ENCODE measurements around the gene OR2A14. TPM values are rescaled to one million over a fixed set of nuclear protein-coding genes. Genes with fewer than 3 reads are reported as not detected.

The OR2A14 gene
- total RNA-seq, 1 experiment from 2014 or later: not detected

DNA sequence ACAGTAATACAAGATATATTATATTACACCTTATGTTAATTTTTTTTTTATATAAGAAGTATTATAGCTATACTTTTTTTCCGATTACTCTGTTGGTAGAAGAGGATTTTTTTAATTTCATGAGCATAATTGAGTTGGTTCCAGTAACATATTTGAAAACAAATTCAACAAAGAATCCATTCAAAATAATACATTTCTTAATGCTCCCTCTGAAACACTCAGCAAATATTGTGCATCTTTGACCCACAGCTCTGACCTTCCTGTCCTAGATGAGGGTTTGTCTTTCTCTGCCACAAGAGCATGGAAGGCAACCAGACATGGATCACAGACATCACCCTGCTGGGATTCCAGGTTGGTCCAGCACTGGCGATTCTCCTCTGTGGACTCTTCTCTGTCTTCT is 13.7 kb upstream of the OR2A14 start, which contains the start of gene OR2A2:
TSS of gene OR2A2 (plus strand) at position 301 of the 400 bp plus-strand sequence. CDS start at position 301, 0 bp downstream.
- CTCF ChIA-PET: no interaction called here
- no TSS peak for BruUV-seq (replicated peaks)
- POLR2A ChIA-PET: no interaction called here
- TF ChIP-seq TCF7L2 (IDR thresholded peaks at IDR 0.05; ENCODE audit: low read depth, low read length): no peak
- TF ChIP-seq SIN3A (IDR thresholded peaks at IDR 0.05; ENCODE audit: borderline replicate concordance, insufficient read depth, low read depth, low read length): no peak
- no peak for TF ChIP-seq CTCF (IDR thresholded peaks at IDR 0.05)
- no peak for TF ChIP-seq REST (IDR thresholded peaks at IDR 0.05; ENCODE audit: insufficient read depth in 1 of 2, low read depth in 2 of 2, low read length in 1 of 2)
- no peak for TF ChIP-seq POLR2AphosphoS5 (IDR thresholded peaks at IDR 0.05; ENCODE audit: low read depth, low read length)
- in situ Hi-C loops (cut with HindIII; ENCODE audit: low pct_unique_long_range_greater_than_20kb, low sequenced_read_pairs): no loop called here
- DNase-seq (ENCODE audit: low read depth, low spot score) (no peak), ATAC-seq (no peak)
- H3K36me3 ChIP-seq (ENCODE audit: control insufficient read depth, insufficient read depth, low read length): no peaks in the 10 kb centered on the region
- no peaks in the 10 kb centered on the region for H3K9me3 ChIP-seq (ENCODE audit: control insufficient read depth, insufficient read depth, low read depth, low read length)
- H3K27ac ChIP-seq (ENCODE audit: low read length): no peak within 1 kb of the TSS
- H3K27me3 ChIP-seq (ENCODE audit: control insufficient read depth, insufficient read depth, low read length): no peaks in the 10 kb centered on the region
- H3K4me3 ChIP-seq (ENCODE audit: low read depth in 2 of 2, low read length in 2 of 2): no peak within 1 kb of the TSS
- intact Hi-C loops (cut with micrococcal nuclease; ENCODE audit: unreplicated experiment): no loop called here
- H3K4me1 ChIP-seq (ENCODE audit: control insufficient read depth, insufficient read depth, low read length): no peaks in the 10 kb centered on the region

GRCh38 chr7:144110272-144110671 is 12.7 kb upstream of the OR2A14 start:
- Histone ChIP-seq H3K4me1 (ENCODE audit: control insufficient read depth, insufficient read depth, low read length) (no peaks in the 10 kb centered on the region), H3K27me3 (ENCODE audit: control insufficient read depth, insufficient read depth, low read length) (no peaks in the 10 kb centered on the region), H3K9me3 (ENCODE audit: control insufficient read depth, insufficient read depth, low read depth, low read length) (no peaks in the 10 kb centered on the region), H3K36me3 (ENCODE audit: control insufficient read depth, insufficient read depth, low read length) (no peaks in the 10 kb centered on the region), H3K27ac (ENCODE audit: low read length) (no peak overlapping the region), H3K4me3 (ENCODE audit: low read depth in 2 of 2, low read length in 2 of 2) (no peak overlapping the region)
- ChIA-PET POLR2A (no interaction called here), CTCF (no interaction called here)
- intact Hi-C loops (cut with micrococcal nuclease; ENCODE audit: unreplicated experiment): no loop called here
- no peak for ATAC-seq
- no TSS peak for BruUV-seq (replicated peaks)
- no peak for TF ChIP-seq POLR2AphosphoS5 (IDR thresholded peaks at IDR 0.05; ENCODE audit: low read depth, low read length)
- TF ChIP-seq CTCF (IDR thresholded peaks at IDR 0.05): no peak
- TF ChIP-seq TCF7L2 (IDR thresholded peaks at IDR 0.05; ENCODE audit: low read depth, low read length): no peak
- no peak for TF ChIP-seq SIN3A (IDR thresholded peaks at IDR 0.05; ENCODE audit: borderline replicate concordance, insufficient read depth, low read depth, low read length)
- TF ChIP-seq REST (IDR thresholded peaks at IDR 0.05; ENCODE audit: insufficient read depth in 1 of 2, low read depth in 2 of 2, low read length in 1 of 2): no peak
- in situ Hi-C loops (cut with HindIII; ENCODE audit: low pct_unique_long_range_greater_than_20kb, low sequenced_read_pairs): no loop called here
- DNase-seq (ENCODE audit: low read depth, low spot score): no peak
